ENCODE results near the gene RAB40B.

GRCh38 chr17:82687375-82687861 lies 11.1 kb downstream of the RAB40B start:
- TF ChIP-seq, protein P1, sequence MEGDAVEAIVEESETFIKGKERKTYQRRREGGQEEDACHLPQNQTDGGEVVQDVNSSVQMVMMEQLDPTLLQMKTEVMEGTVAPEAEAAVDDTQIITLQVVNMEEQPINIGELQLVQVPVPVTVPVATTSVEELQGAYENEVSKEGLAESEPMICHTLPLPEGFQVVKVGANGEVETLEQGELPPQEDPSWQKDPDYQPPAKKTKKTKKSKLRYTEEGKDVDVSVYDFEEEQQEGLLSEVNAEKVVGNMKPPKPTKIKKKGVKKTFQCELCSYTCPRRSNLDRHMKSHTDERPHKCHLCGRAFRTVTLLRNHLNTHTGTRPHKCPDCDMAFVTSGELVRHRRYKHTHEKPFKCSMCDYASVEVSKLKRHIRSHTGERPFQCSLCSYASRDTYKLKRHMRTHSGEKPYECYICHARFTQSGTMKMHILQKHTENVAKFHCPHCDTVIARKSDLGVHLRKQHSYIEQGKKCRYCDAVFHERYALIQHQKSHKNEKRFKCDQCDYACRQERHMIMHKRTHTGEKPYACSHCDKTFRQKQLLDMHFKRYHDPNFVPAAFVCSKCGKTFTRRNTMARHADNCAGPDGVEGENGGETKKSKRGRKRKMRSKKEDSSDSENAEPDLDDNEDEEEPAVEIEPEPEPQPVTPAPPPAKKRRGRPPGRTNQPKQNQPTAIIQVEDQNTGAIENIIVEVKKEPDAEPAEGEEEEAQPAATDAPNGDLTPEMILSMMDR (IDR thresholded peaks at IDR 0.05): no peak
- TF ChIP-seq POLR2A (IDR thresholded peaks at IDR 0.05): no peak

All from breast epithelium (tissue), 3 donors.